Ureter (tissue), 1 donor: ENCODE results near the gene PTBP1. TPM values are rescaled to one million over a fixed set of nuclear protein-coding genes. Genes with fewer than 3 reads are reported as not detected.

Experiments
- DNase-seq: peaks from one replicate; pipeline ENCODE4 v3.0.0-alpha.2; 2020; ENCODE audit warnings: low spot score
- total RNA-seq: library from RNA; stranded (reverse); gene quantifications from one replicate; pipeline ENCODE4 v1.2.4, GENCODE V29; 2023
- donor health status: DM: yes; HTN: yes; CAD: no.

Gene PTBP1
- total RNA-seq, 1 donor from 2014 or later, result 374 TPM

DNA sequence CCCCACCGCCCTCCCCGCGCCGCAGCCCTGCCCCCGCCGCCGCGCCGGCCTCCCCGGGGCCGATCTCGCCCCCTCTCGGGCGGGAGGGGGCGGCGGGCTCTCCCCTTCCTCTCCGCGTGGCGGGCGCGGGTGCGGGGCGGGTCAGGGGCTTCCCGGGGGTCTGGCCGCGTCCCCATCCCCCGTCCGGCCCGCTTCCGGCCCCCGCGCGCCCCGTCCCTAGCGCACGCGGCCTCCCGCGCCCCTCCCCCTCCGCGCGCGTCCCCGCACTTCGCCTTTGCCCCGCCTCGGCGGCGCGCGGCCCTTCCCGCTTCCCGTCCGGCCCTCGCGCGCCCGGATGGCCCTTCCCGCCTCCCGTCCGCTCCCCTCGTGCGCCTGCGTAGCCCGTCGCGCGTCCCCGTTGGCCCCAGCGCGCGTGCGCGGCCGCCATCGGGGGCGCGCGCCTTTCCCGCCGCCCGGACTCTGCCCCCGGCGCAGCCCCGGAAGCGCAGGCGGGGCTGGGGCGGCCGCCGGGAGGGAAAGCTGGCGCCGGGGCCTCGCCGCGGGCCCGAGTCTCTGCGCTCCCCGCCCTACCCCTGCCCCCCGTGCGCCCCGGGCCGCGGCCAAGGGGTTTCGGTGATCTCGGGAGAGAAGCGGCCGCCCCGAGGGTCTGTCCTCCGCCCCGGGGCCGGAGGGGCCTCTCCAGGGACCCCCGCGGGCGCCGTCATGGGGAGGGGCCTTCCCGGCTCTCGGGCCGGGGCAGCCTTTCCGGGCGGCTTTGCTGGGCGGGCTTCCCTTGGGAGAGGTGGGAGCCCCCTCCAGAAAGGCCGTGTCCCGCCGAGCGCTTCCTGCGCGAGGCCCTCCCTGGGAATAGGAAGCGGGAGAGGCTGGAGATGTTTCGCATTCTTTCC is 519 bp downstream of the PTBP1 start:
- DNase-seq, result peak; percentile 92

DNA sequence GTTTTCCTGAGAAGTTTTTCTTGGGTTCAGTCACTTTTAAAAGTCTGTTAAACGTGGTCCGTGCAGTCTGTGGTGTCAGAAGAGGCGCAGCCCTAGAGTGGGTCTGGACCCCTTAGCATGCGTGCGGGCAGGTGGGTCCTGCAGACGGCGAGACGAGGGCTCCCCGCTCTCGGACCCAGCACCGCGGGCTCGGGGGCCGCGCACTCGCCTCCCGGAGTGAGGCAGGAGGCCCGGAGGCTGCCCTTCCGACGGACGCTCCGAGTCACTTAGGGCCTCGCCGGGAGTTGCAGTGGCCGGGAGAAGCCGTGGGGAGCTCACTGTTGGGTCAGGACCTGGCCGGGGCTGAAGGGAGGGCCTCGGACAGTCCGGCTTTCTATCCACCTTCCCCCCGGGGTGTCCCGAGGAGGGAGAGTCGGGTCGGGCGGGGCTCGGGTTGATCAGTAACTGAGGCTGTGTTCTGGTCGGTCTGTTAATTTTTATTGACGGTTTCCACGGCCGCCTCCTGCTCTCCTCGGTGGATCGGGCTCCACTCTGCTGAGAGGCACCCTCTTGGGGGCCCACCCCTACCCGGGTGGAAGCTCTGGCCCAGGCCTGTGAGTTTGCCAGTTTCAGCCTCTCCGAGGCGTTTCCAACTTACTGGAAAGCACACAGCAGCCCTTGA is 1.3 kb downstream of the PTBP1 start:
- DNase-seq, result no peak

DNA sequence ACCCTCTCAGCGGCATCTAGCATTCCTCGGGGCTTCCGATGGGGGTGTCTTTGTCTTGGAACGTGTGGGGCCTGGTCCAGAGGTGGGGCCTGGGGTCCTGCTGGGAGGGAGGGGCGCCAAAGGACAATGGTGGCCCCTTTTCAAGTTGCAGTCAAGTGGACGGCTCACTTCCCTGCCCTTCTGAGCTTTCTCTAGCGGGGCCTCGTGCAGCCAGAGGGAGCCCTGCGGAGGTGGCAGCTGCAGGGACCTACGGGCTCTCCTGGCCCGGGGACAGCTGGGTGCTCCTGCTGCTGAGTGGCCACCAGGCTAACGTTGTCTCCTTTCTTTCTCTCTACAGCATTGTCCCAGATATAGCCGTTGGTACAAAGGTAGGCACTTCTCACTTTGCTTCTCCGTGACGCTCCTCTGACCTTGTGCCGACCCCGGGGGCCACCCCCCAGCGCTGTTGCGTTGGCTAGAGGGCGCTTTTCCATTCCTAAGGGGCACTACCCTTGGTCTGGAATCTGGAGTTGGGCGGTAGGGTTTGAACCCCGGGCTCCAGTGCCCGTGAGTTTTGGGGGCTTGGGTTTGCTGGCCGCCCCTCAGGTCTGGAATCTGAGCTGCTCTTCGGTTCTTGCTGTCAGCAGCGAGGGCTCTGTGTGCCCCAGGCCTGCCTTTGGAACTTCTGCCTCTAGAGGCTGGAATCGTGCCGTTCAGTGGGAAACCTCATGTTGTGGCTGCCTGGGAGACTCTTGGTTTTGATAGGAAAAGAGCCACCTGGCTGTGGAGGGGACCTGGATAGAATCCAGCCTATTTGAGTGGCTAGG is 2.0 kb downstream of the PTBP1 start:
- no peak for DNase-seq

DNA sequence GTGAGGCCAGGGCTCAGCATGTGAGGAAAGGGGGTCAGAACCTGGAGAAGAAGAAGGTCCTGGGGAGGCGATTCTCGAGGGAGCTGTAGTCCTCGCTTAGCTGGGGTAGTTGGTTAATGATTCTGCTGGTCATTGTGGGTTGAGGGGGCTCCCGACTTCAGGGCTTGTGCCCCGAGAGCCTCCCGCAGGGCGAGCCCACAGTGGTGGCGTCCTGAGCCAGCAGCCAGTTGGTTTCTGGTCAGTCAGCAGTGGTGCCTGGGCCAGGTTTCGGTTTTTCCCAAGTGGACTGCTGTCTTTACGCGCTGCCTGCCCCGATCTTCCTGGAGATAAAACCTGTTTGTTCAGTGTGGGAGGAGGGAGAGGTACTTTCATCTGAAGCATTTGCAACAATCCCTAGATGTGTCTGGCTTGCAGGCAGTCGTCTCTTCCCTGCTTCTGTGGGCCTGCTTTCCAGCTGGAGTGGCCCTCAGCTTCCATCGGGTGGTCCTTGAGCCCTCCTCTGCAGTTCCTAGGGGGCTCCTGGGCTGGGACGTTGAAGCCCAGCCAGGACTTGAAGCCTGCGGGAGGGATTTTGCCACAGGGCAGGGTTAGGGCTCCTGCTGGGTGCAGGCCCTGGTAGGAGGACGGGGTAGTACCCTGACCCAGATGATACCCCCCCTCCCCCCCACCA is 3.2 kb downstream of the PTBP1 start:
- DNase-seq, result peak; percentile 79

DNA sequence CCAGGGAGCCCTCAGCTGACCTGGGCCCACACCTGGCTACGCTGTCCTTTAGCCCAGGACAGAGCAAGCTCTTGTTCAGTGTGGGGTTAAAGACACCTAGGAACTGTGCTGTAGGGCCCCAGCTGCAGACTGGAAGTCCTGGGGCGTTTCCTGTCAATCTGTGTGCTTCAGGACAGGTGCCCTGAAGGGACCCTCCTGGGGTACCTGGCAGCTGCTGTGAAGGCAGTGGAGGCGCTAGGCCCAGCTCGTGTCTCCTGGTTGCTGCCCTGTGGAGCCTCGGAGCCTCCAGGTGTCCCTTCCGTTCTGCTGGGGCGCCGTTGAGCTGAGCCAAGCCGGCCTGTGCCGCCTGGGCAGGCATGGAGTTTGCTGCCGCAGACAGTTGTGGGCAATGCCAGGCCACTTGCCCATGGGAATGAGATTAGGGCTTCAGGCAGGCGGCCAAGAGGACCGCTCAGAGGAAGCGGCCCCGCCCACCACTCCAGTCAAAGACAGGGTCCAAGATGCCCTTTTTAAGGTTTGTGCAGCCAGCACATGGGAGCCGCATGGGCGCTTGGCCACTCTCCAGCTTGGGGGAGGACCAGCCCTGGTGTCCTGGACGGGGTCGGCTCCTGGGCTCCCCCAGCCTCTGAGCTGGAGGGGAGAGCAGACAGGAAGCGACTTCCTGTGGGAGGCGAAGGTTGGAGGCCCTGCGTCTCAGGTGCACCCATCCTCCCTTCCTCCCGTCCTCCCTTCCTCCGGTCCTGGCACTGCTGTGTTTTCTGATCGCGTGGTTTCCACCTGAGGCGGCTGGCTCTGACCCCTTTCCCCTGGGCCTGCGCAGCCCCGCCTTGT is 4.0 kb downstream of the PTBP1 start:
- no peak for DNase-seq

DNA sequence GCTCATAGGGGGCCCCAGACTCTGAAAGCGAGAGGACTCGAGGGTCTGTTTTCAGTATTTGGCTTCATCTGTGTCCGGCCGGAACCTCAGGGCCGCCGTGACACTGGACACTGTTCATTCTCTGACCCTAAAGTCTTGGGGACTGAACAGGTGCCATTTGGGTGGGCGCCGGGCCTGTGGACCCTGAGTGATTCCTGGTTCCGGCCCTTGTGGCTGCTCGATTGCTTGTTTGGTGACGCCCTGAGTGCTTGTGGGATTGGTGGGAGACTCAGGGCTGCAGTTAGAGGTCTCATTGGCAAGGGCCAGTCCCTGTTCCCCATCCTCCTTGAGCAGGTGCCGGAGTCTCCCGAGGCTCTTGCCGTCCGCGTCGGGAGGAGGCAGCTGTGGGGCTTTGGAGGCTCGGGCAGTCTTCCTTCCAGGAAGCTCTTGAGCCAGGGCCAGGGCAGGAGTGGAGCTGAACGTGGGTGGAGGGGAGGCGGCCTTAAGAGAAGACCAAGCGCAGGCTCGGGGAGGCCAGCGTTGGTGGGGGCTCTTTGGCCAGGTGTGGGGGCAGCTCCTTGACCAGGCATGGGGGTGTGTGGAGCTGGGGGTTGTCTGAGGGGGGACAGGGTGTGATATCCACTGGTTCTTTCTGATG is 4.7 kb downstream of the PTBP1 start:
- no peak for DNase-seq

DNA sequence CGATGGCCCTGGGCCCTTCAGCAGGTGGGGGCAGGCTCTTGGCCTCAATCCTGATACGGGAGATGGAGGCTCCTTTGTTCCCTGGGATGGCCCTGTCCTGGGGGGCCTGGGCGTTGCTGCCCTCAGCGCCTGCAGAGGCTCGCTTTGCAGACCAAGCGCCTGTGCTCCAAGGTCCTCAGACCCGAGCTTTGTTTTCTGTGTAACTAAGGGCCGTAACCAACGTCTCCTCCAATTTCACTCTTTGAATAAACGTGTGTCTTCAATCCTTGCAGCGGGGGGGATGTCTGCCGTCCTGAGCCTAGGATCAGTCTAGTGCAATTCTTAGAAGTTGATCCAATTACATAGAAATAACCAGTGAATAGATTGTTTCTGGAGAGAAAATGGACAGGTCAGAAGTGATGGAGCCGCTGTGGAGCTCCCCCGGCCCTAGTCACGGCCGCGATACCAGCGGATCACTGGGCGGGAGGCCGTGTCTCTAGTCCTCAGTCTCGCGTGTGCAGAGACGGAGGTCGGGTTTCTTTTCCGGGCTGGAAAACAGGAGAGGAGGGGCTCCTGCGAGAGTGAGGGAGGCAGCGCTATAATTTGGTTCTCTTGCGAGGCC is 5.3 kb downstream of the PTBP1 start:
- no peak for DNase-seq

DNA sequence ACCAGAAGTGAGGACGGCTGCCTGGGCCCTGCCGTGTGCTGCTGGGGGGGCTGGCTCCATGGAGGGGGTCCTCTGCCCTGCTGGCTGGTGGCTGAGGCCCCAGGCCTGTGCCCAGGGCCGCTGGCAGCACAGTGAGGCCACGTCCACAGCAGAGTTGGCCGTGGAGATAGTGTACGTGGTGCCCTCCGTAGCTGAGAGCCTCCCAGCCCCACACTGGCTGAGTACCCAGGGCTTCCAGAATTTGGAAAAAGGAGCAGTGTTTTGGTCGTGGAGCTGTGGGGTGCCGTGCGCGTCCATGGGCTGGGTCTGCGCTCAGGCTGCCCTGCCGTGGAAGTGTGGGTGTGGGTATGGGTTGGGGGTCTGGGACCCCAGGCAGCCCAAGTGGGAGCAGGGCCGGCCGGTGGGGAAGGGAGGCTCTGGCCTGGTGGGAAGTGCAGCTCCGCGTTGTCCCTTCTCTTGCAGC is 5.9 kb downstream of the PTBP1 start:
- DNase-seq, result no peak

DNA sequence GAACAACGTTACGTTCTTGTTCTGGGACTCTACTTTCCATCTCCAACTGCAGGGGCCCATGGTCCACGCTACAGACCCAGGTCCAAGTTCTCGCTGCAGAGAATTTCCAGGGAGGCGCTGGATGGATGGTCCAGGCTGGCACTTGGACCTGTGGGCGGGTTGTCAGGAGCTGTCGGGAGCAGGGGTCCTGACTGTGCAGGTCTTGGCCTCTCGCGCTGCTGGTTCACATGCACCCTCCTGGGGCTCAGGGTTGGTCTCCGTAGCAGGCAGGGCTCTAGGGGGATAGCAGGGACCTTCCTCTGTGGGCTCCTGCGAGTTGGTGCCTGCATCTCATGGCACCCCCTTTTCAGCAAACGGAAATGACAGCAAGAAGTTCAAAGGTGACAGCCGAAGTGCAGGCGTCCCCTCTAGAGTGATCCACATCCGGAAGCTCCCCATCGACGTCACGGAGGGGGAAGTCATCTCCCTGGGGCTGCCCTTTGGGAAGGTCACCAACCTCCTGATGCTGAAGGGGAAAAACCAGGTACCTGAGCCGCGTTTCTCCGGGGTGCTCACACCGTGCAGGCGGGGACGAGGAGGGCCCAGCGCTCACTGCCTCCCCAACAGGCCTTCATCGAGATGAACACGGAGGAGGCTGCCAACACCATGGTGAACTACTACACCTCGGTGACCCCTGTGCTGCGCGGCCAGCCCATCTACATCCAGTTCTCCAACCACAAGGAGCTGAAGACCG is 6.6 kb downstream of the PTBP1 start:
- no peak for DNase-seq

DNA sequence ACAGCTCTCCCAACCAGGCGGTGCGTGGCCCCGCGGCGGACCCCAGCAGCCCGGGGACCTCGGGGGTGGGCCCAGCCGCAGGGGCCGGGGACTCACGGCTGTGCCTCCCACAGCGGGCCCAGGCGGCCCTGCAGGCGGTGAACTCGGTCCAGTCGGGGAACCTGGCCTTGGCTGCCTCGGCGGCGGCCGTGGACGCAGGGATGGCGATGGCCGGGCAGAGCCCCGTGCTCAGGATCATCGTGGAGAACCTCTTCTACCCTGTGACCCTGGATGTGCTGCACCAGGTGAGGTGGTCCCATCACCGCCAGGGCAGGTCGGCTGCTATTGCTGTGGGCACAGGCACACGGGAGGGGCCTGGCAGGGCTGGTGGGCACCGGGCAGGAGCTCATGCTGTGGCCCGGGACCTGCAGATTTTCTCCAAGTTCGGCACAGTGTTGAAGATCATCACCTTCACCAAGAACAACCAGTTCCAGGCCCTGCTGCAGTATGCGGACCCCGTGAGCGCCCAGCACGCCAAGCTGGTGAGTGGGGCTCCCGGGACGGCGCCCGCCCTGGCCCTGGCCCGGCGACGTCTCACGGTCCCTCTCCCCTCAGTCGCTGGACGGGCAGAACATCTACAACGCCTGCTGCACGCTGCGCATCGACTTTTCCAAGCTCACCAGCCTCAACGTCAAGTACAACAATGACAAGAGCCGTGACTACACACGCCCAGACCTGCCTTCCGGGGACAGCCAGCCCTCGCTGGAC is 7.3 kb downstream of the PTBP1 start:
- no peak for DNase-seq

DNA sequence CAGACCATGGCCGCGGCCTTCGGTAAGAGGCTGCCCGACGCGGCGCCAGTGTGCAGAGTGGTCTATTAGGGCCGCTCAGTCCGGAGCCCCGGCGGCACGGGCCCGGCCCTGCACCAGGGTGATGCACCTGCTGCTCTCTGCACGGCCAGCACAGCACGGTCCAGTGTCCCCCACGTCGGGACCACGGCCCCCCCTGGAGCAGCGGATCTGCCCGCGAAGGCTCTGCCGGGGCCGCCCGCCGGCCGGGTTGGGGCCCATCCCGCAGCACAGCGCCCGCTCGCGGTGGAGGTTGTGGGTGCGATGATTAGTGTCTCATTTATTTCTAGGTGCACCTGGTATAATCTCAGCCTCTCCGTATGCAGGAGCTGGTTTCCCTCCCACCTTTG is 7.9 kb downstream of the PTBP1 start:
- no peak for DNase-seq

DNA sequence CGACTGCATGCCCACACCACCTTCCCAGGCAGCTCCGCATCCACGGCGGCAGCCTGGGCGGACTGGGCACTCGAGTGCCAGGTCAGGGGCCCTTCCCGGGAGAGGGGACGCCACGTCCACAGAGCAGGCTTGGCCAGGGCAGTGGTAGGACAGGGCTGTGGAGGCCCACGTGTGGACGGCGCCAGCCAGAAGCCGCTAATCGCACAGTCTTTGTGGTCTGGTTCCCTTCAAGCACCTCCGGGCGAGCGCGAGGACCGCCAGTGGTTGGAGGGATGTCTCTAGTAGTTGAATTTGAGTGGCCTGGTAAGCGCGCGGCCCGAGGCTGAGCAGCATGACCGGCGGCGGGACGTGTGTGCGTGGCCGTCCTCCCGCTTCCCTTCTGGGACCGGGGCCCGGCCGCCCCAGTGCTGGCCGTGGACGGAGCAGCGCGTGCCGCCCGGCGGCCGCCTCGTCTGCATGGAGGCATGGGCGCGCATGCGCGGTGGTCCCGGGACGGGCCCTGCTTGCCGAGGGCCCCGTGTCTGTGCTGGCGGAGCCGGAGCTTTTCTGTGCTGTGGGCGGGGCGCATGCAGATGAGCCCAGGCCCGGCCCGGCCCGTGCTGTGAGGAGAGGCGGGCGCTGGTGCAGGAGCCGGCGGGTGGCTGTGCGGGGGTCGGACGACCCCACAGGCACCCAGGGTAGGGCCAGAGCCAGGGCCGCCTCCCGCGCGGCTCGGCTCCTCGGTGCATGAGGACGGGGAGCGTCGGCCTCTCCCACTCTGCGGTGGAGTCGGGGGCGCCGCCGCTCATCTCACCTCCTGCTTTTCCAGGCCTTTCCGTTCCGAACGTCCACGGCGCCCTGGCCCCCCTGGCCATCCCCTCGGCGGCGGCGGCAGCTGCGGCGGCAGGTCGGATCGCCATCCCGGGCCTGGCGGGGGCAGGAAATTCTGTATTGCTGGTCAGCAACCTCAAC is 8.6 kb downstream of the PTBP1 start:
- no peak for DNase-seq

DNA sequence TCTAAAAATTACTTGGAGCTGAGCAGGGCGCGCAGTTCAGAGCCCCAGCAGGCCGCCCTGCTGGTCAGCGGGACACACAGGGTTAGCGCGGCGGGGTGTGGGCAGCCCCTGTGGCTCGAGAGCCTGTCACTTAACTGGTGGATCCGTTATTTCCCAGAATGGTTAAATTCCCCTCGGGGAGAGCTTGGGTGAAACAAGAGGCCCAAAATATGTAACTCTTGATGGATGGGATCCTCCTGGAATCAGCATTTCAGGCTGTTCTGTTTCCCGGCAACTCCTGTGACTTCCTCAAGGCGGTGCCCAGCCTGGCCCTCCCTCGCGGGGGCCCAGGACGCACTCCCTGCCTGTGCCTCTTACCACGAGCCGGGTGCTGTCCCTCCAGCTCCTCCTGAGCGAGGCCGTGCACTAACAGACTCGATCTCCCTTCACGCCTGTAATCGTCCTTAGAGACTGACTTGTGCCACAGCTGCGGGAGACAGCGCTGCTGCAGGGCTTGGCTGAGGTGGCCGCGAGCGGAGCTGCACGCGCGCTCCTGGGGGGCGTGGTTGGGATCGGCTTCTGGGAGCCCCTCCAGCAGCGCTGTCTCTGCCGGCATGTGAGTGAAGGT is 9.7 kb downstream of the PTBP1 start:
- no peak for DNase-seq

DNA sequence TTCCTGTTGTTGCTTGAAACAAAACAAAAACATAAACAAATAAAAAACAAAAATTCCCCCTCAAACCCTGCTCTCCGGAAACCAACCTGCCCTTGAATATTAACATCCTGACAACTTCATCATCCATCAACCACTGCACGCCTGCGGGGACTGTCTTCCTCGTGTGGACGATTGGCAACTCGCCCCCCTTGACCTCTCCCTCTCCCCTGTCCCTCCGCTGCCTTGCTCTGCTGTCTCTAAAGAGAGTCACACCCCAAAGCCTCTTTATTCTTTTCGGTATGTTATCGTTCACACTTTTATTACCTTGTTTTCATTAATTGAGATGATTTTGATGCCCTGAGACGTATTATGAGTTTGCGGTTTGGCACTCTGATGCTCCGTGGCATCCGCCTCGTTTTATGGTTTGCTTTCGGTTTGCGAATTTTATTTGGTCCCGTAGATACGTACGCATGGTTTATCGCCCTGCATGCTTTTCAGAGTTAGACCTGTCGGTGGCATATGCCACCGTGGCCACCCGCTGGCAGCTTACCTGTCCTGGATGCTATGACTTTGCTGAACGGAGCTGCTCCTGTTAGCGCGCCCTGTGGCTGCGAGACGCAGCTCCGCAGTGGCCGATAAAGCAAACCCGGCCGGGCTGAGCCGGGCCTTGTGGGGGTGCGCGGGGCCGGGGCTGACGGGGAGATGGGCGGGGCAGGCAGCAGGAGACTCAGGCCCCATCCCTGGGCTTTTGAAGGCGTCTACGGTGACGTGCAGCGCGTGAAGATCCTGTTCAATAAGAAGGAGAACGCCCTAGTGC is 10.6 kb downstream of the PTBP1 start:
- DNase-seq, result no peak

DNA sequence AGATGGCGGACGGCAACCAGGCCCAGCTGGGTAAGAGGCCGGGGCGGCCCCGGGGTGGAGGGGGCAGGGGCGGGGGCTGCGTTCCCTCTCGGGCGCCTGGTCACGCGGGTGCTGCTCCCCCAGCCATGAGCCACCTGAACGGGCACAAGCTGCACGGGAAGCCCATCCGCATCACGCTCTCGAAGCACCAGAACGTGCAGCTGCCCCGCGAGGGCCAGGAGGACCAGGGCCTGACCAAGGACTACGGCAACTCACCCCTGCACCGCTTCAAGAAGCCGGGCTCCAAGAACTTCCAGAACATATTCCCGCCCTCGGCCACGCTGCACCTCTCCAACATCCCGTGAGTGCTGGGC is 11.1 kb downstream of the PTBP1 start:
- no peak for DNase-seq
